KMS-11 (cell line): ENCODE results near the gene RPL35.

Experiments
- H2AFZ ChIP-seq: fragments of 200-600 bp; sonication (generic); 2 replicates; pipeline ENCODE4 v1.6.1; 2016; ENCODE audit warnings: antibody characterized with exemption, mixed run types, low read depth
- H3K27ac ChIP-seq: fragments of 200-600 bp; sonication (generic); 2 replicates; pipeline ENCODE4 v1.6.1; 2016; ENCODE audit warnings: mild to moderate bottlenecking, mixed run types
- H3K27me3 ChIP-seq: fragments of 200-600 bp; sonication (generic); 2 replicates; pipeline ENCODE4 v1.6.1; 2017; ENCODE audit warnings: mild to moderate bottlenecking, low read depth, mixed run types, moderate library complexity; ENCODE audit not compliant: insufficient read depth
- H3K36me3 ChIP-seq: fragments of 200-600 bp; sonication (generic); 2 replicates; pipeline ENCODE4 v1.6.1; 2017; ENCODE audit warnings: mild to moderate bottlenecking, mixed run types; ENCODE audit not compliant: insufficient read depth
- H3K4me1 ChIP-seq: fragments of 200-600 bp; sonication (generic); 2 replicates; pipeline ENCODE4 v1.6.1; 2016; ENCODE audit warnings: mild to moderate bottlenecking, low read depth, mixed run types; ENCODE audit not compliant: poor library complexity, severe bottlenecking
- H3K4me2 ChIP-seq: fragments of 200-600 bp; sonication (generic); 2 replicates; pipeline ENCODE4 v1.7.0; 2016; ENCODE audit warnings: mild to moderate bottlenecking, mixed run types
- H3K4me3 ChIP-seq: fragments of 200-600 bp; sonication (generic); IDR thresholded peaks from 2 replicates; pipeline ENCODE4 v1.6.1; 2017; ENCODE audit warnings: low read depth, low read length, mixed read lengths; ENCODE audit not compliant: insufficient read depth
- H3K79me2 ChIP-seq: fragments of 200-600 bp; sonication (generic); 2 replicates; pipeline ENCODE4 v1.6.1; 2016; ENCODE audit warnings: low read depth, mixed run types; ENCODE audit not compliant: insufficient read depth
- H3K9ac ChIP-seq: fragments of 200-600 bp; sonication (generic); 2 replicates; pipeline ENCODE4 v1.6.1; 2016; ENCODE audit warnings: mild to moderate bottlenecking, mixed run types
- H4K20me1 ChIP-seq: fragments of 200-600 bp; sonication (generic); 2 replicates; pipeline ENCODE4 v1.6.1; 2016; ENCODE audit warnings: mild to moderate bottlenecking, mixed run types; ENCODE audit not compliant: insufficient read depth
- CTCF ChIP-seq: fragments of 200-600 bp; sonication (generic); conservative IDR thresholded peaks from 2 replicates; pipeline ENCODE4 v1.6.1; 2017; ENCODE audit warnings: low read depth, mild to moderate bottlenecking, antibody characterized with exemption, low read length, moderate library complexity, mixed read lengths

The RPL35 gene

GRCh38 chr9:124861342-124862229, at the start of gene RPL35, which contains the start of gene ARPC5L:
TSS of gene RPL35 (minus strand) at chr9:124861957. CDS start at chr9:124861912, 45 bp downstream.
TSS of gene ARPC5L (plus strand) at chr9:124862130. CDS start at chr9:124869291, 7,161 bp downstream.
- Histone ChIP-seq H3K4me3 (no peak within 1 kb of the TSS), H4K20me1 (peaks cover 15% of the 10 kb centered on the region; the same call in 1 of the 2 replicates), H3K36me3 (peaks cover 6% of the 10 kb centered on the region; the same call in 1 of the 2 replicates), H3K27me3 (no peaks in the 10 kb centered on the region), H3K4me1 (peaks cover 18% of the 10 kb centered on the region), H3K9ac (peak within 1 kb of the TSS; percentile 99), H3K27ac (peak within 1 kb of the TSS; percentile 95), H3K4me2 (peak within 1 kb of the TSS; percentile 96), H2AFZ (peak within 1 kb of the TSS; percentile 75), H3K79me2 (peaks cover 28% of the 10 kb centered on the region)
- TF ChIP-seq CTCF: peak; percentile 21; the same call in 1 of the 2 replicates

- no peak overlapping the region for H3K9ac ChIP-seq
- H3K27me3 ChIP-seq: no peaks in the 10 kb centered on the region
- H3K4me2 ChIP-seq: no peak overlapping the region
- no peak overlapping the region for H2AFZ ChIP-seq
- no peak for TF ChIP-seq CTCF
- H3K36me3 ChIP-seq: no peaks in the 10 kb centered on the region
- no peaks in the 10 kb centered on the region for H4K20me1 ChIP-seq
- no peaks in the 10 kb centered on the region for H3K79me2 ChIP-seq
- H3K4me3 ChIP-seq: no peak overlapping the region
- no peaks in the 10 kb centered on the region for H3K4me1 ChIP-seq
- no peak overlapping the region for H3K27ac ChIP-seq
Measured at GRCh38 chr9:124908098-124908497, 46.3 kb upstream of the RPL35 start.

GRCh38 chr9:124906966-124907365, 45.2 kb upstream of the RPL35 start:
- Histone ChIP-seq H3K4me3 (no peak overlapping the region), H3K4me1 (no peaks in the 10 kb centered on the region), H3K79me2 (no peaks in the 10 kb centered on the region), H3K4me2 (no peak overlapping the region), H4K20me1 (no peaks in the 10 kb centered on the region), H3K9ac (no peak overlapping the region), H3K27me3 (no peaks in the 10 kb centered on the region), H2AFZ (no peak overlapping the region), H3K36me3 (no peaks in the 10 kb centered on the region), H3K27ac (no peak overlapping the region)
- no peak for TF ChIP-seq CTCF

GRCh38 chr9:124899845-124900244, 38.1 kb upstream of the RPL35 start:
- Histone ChIP-seq H3K4me3 (no peak overlapping the region), H3K9ac (no peak overlapping the region), H3K27ac (no peak overlapping the region), H3K4me2 (no peak overlapping the region), H3K4me1 (no peaks in the 10 kb centered on the region), H3K36me3 (no peaks in the 10 kb centered on the region), H3K79me2 (no peaks in the 10 kb centered on the region), H2AFZ (no peak overlapping the region), H4K20me1 (no peaks in the 10 kb centered on the region), H3K27me3 (no peaks in the 10 kb centered on the region)
- no peak for TF ChIP-seq CTCF
